ENCODE measurements around the gene MAGI2.

Gene MAGI2

GRCh38 chr7:79282070-79282694, 171.3 kb downstream of the MAGI2 start:
- Histone ChIP-seq H3K4me2 (ENCODE audit: low read length, poor library complexity, severe bottlenecking) (peak overlapping the region; percentile 33), H2AK5ac (ENCODE audit: low read length, severe bottlenecking) (no peak overlapping the region)

GRCh38 chr7:79281426-79281825, 172.0 kb downstream of the MAGI2 start:
- Histone ChIP-seq H2BK5ac (ENCODE audit: low read depth, low read length, poor library complexity, severe bottlenecking) (no peak overlapping the region), H3K4me1 (ENCODE audit: control insufficient read depth, insufficient read depth, low read depth, low read length) (no peaks in the 10 kb centered on the region), H3K4me3 (ENCODE audit: insufficient read depth in 1 of 2, low read depth in 1 of 2, low read length in 2 of 2) (no peak overlapping the region), H3K9me3 (ENCODE audit: control insufficient read depth, low read length) (no peaks in the 10 kb centered on the region), H3K14ac (ENCODE audit: low read length in 2 of 2) (no peak overlapping the region), H3K27ac (ENCODE audit: low read length, poor library complexity, severe bottlenecking) (no peak overlapping the region), H3K4me2 (ENCODE audit: low read length, poor library complexity, severe bottlenecking) (no peak overlapping the region), H4K8ac (ENCODE audit: low read length) (no peak overlapping the region), H2BK120ac (ENCODE audit: low read depth, low read length) (no peak overlapping the region), H4K91ac (ENCODE audit: low read length) (no peak overlapping the region), H2AK5ac (ENCODE audit: low read length, severe bottlenecking) (no peak overlapping the region), H2BK15ac (ENCODE audit: low read depth, poor library complexity, severe bottlenecking) (no peak overlapping the region), H3K9ac (ENCODE audit: low read length) (no peak overlapping the region), H3K23ac (ENCODE audit: low read length in 2 of 2) (no peak overlapping the region), H3K27me3 (ENCODE audit: control insufficient read depth in 1 of 2, insufficient read depth in 1 of 2, low read length in 2 of 2) (no peaks in the 10 kb centered on the region), H2BK12ac (ENCODE audit: low read length in 2 of 2) (no peak overlapping the region), H3K79me1 (replicated peaks; ENCODE audit: low read length, poor library complexity, severe bottlenecking) (no peaks in the 10 kb centered on the region), H3K18ac (ENCODE audit: low read depth in 1 of 2, low read length in 2 of 2) (no peak overlapping the region), H2AFZ (ENCODE audit: low read depth, low read length) (no peak overlapping the region), H3K4ac (ENCODE audit: low read depth in 1 of 2, low read length in 2 of 2) (no peak overlapping the region), H3K36me3 (ENCODE audit: control insufficient read depth in 1 of 2, insufficient read depth in 2 of 2, low read depth in 1 of 2, low read length in 2 of 2) (no peaks in the 10 kb centered on the region)
- no peak for DNase-seq
- no CpG with 5 or more reads among the region's 2 CpGs for WGBS

More at GRCh38 chr7:79282070-79282694, 171.3 kb downstream of the MAGI2 start:
- no peak overlapping the region for H2BK120ac ChIP-seq (ENCODE audit: low read depth, low read length)
- peak overlapping the region; percentile 68 for H3K9ac ChIP-seq (ENCODE audit: low read length)
- H3K4me1 ChIP-seq (ENCODE audit: control insufficient read depth, insufficient read depth, low read depth, low read length): no peaks in the 10 kb centered on the region
- peak; percentile 81 for DNase-seq
- no peaks in the 10 kb centered on the region for H3K36me3 ChIP-seq (ENCODE audit: control insufficient read depth in 1 of 2, insufficient read depth in 2 of 2, low read depth in 1 of 2, low read length in 2 of 2)
- no peak overlapping the region for H2AFZ ChIP-seq (ENCODE audit: low read depth, low read length)
- H3K4ac ChIP-seq (ENCODE audit: low read depth in 1 of 2, low read length in 2 of 2): no peak overlapping the region
- 11% methylated on average over 6 of the region's 7 CpGs for WGBS
- no peaks in the 10 kb centered on the region for H3K27me3 ChIP-seq (ENCODE audit: control insufficient read depth in 1 of 2, insufficient read depth in 1 of 2, low read length in 2 of 2)
- no peak overlapping the region for H4K91ac ChIP-seq (ENCODE audit: low read length)
- H3K27ac ChIP-seq (ENCODE audit: low read length, poor library complexity, severe bottlenecking): peak overlapping the region; percentile 85
- H2BK5ac ChIP-seq (ENCODE audit: low read depth, low read length, poor library complexity, severe bottlenecking): no peak overlapping the region
- no peak overlapping the region for H3K14ac ChIP-seq (ENCODE audit: low read length in 2 of 2)
- no peak overlapping the region for H4K8ac ChIP-seq (ENCODE audit: low read length)
- no peak overlapping the region for H3K23ac ChIP-seq (ENCODE audit: low read length in 2 of 2)
- no peak overlapping the region for H2BK15ac ChIP-seq (ENCODE audit: low read depth, poor library complexity, severe bottlenecking)
- no peak overlapping the region for H3K4me3 ChIP-seq (ENCODE audit: insufficient read depth in 1 of 2, low read depth in 1 of 2, low read length in 2 of 2)
- no peaks in the 10 kb centered on the region for H3K9me3 ChIP-seq (ENCODE audit: control insufficient read depth, low read length)
- no peak overlapping the region for H2BK12ac ChIP-seq (ENCODE audit: low read length in 2 of 2)
- no peak overlapping the region for H3K18ac ChIP-seq (ENCODE audit: low read depth in 1 of 2, low read length in 2 of 2)
- no peaks in the 10 kb centered on the region for H3K79me1 ChIP-seq (replicated peaks; ENCODE audit: low read length, poor library complexity, severe bottlenecking)

GRCh38 chr7:79272938-79273337, 180.5 kb downstream of the MAGI2 start:
- Histone ChIP-seq H2BK12ac (ENCODE audit: low read length in 2 of 2) (no peak overlapping the region), H3K9me3 (ENCODE audit: control insufficient read depth, low read length) (no peaks in the 10 kb centered on the region), H3K18ac (ENCODE audit: low read depth in 1 of 2, low read length in 2 of 2) (no peak overlapping the region), H3K23ac (ENCODE audit: low read length in 2 of 2) (no peak overlapping the region), H4K8ac (ENCODE audit: low read length) (no peak overlapping the region), H3K4me2 (ENCODE audit: low read length, poor library complexity, severe bottlenecking) (no peak overlapping the region), H3K27me3 (ENCODE audit: control insufficient read depth in 1 of 2, insufficient read depth in 1 of 2, low read length in 2 of 2) (no peaks in the 10 kb centered on the region), H3K36me3 (ENCODE audit: control insufficient read depth in 1 of 2, insufficient read depth in 2 of 2, low read depth in 1 of 2, low read length in 2 of 2) (no peaks in the 10 kb centered on the region), H3K4me1 (ENCODE audit: control insufficient read depth, insufficient read depth, low read depth, low read length) (no peaks in the 10 kb centered on the region), H2BK15ac (ENCODE audit: low read depth, poor library complexity, severe bottlenecking) (no peak overlapping the region), H2AFZ (ENCODE audit: low read depth, low read length) (no peak overlapping the region), H3K4me3 (ENCODE audit: insufficient read depth in 1 of 2, low read depth in 1 of 2, low read length in 2 of 2) (no peak overlapping the region), H3K4ac (ENCODE audit: low read depth in 1 of 2, low read length in 2 of 2) (no peak overlapping the region), H2BK120ac (ENCODE audit: low read depth, low read length) (no peak overlapping the region), H3K79me1 (replicated peaks; ENCODE audit: low read length, poor library complexity, severe bottlenecking) (no peaks in the 10 kb centered on the region), H3K14ac (ENCODE audit: low read length in 2 of 2) (no peak overlapping the region), H4K91ac (ENCODE audit: low read length) (no peak overlapping the region), H3K9ac (ENCODE audit: low read length) (no peak overlapping the region), H2AK5ac (ENCODE audit: low read length, severe bottlenecking) (no peak overlapping the region), H2BK5ac (ENCODE audit: low read depth, low read length, poor library complexity, severe bottlenecking) (no peak overlapping the region), H3K27ac (ENCODE audit: low read length, poor library complexity, severe bottlenecking) (no peak overlapping the region)
- no CpG with 5 or more reads among the region's 2 CpGs for WGBS
- no peak for DNase-seq

- Histone ChIP-seq H3K36me3 (ENCODE audit: control insufficient read depth in 1 of 2, insufficient read depth in 2 of 2, low read depth in 1 of 2, low read length in 2 of 2) (no peaks in the 10 kb centered on the region), H3K79me1 (replicated peaks; ENCODE audit: low read length, poor library complexity, severe bottlenecking) (no peaks in the 10 kb centered on the region), H2BK5ac (ENCODE audit: low read depth, low read length, poor library complexity, severe bottlenecking) (no peak overlapping the region), H4K91ac (ENCODE audit: low read length) (no peak overlapping the region), H2BK15ac (ENCODE audit: low read depth, poor library complexity, severe bottlenecking) (no peak overlapping the region), H3K9ac (ENCODE audit: low read length) (no peak overlapping the region), H3K4me1 (ENCODE audit: control insufficient read depth, insufficient read depth, low read depth, low read length) (no peaks in the 10 kb centered on the region), H2AFZ (ENCODE audit: low read depth, low read length) (no peak overlapping the region), H3K27ac (ENCODE audit: low read length, poor library complexity, severe bottlenecking) (no peak overlapping the region), H3K14ac (ENCODE audit: low read length in 2 of 2) (no peak overlapping the region), H3K9me3 (ENCODE audit: control insufficient read depth, low read length) (no peaks in the 10 kb centered on the region), H3K27me3 (ENCODE audit: control insufficient read depth in 1 of 2, insufficient read depth in 1 of 2, low read length in 2 of 2) (no peaks in the 10 kb centered on the region), H3K18ac (ENCODE audit: low read depth in 1 of 2, low read length in 2 of 2) (no peak overlapping the region), H3K4me2 (ENCODE audit: low read length, poor library complexity, severe bottlenecking) (no peak overlapping the region), H4K8ac (ENCODE audit: low read length) (no peak overlapping the region), H3K23ac (ENCODE audit: low read length in 2 of 2) (no peak overlapping the region), H2AK5ac (ENCODE audit: low read length, severe bottlenecking) (no peak overlapping the region), H3K4me3 (ENCODE audit: insufficient read depth in 1 of 2, low read depth in 1 of 2, low read length in 2 of 2) (no peak overlapping the region), H2BK12ac (ENCODE audit: low read length in 2 of 2) (no peak overlapping the region), H3K4ac (ENCODE audit: low read depth in 1 of 2, low read length in 2 of 2) (no peak overlapping the region), H2BK120ac (ENCODE audit: low read depth, low read length) (no peak overlapping the region)
- WGBS: no CpG with 5 or more reads among the region's 4 CpGs
- DNase-seq: peak; percentile 55
Measured at GRCh38 chr7:79272066-79272669, 181.3 kb downstream of the MAGI2 start.
